ENCODE results near the gene KIF25.

DNA sequence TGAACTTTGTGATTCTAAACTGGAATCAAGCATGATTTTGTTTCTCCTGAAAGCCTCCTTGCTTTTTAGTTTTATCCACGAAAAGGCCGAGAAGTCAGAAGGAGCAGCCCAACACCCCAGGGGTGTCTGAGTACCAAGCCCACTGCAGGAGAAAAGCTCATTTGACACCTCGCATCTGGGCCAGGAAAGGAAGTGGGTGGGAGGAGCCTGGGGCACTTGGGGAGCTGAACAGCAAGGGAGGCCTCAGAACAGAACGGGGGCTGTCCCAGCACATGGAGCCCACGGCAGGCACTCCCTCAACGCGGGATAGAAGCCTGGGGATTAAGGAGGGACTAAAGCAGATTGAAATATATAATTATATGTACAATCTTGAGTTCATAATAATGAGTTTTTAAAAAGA, 6.6 kb downstream of the KIF25 start:
- TF ChIP-seq YY1 (IDR thresholded peaks at IDR 0.05; ENCODE audit: insufficient read depth, insufficient read length) = no peak
- no peak for TF ChIP-seq SUZ12 (IDR thresholded peaks at IDR 0.05; ENCODE audit: extremely low read depth, insufficient read depth, insufficient read length)

All from NT2/D1 (cell line).